Osteoblast (primary cell): ENCODE results near the gene CSTB. TPM values are rescaled to one million over a fixed set of nuclear protein-coding genes. Genes with fewer than 3 reads are reported as not detected.
A peak's percentile ranks its signal among the peaks of the same experiment; 100 is the strongest.

Experiments used
- DNase-seq: peaks from one replicate; pipeline ENCODE4 v3.0.0; 2011; ENCODE audit warnings: low spot score, mixed read lengths; ENCODE audit not compliant: insufficient read length; ENCODE audit errors: missing footprints
- H2AFZ ChIP-seq: 2 replicates; pipeline ENCODE4 v1.6.0; 2011; ENCODE audit warnings: mild to moderate bottlenecking, low read length
- H3K27ac ChIP-seq: 2 replicates; pipeline ENCODE4 v1.5.1; 2011; ENCODE audit warnings: mild to moderate bottlenecking, low read depth, low read length, moderate library complexity
- H3K27me3 ChIP-seq: 2 replicates; pipeline ENCODE4 v1.6.0; 2012; ENCODE audit warnings: mild to moderate bottlenecking, control low read depth, inconsistent platforms, low read length, moderate library complexity; ENCODE audit not compliant: insufficient read depth
- H3K36me3 ChIP-seq: 2 replicates; pipeline ENCODE4 v1.5.1; 2011; ENCODE audit warnings: mild to moderate bottlenecking, low read length, control low read depth, moderate library complexity; ENCODE audit not compliant: insufficient read depth
- H3K4me1 ChIP-seq: 2 replicates; pipeline ENCODE4 v1.5.1; 2011; ENCODE audit warnings: mild to moderate bottlenecking, low read length, control low read depth, moderate library complexity; ENCODE audit not compliant: insufficient read depth
- H3K4me2 ChIP-seq: 2 replicates; pipeline ENCODE4 v1.6.0; 2011; ENCODE audit warnings: mild to moderate bottlenecking, low read length; ENCODE audit not compliant: insufficient read depth
- H3K4me3 ChIP-seq: fragments of 200-600 bp; sonication (generic); 3 replicates; pipeline ENCODE4 v1.5.1; 2012; ENCODE audit warnings: mild to moderate bottlenecking, low read length, inconsistent platforms; ENCODE audit not compliant: insufficient read depth
- H3K79me2 ChIP-seq: 2 replicates; pipeline ENCODE4 v1.6.0; 2012; ENCODE audit warnings: mild to moderate bottlenecking, low read length, control low read depth, inconsistent platforms; ENCODE audit not compliant: insufficient read depth
- H3K9me3 ChIP-seq: 2 replicates; pipeline ENCODE4 v1.5.1; 2011; ENCODE audit warnings: low read depth, low read length, control low read depth
- H4K20me1 ChIP-seq: 2 replicates; pipeline ENCODE4 v1.6.0; 2012; ENCODE audit warnings: mild to moderate bottlenecking, low read length, control low read depth; ENCODE audit not compliant: insufficient read depth
- total RNA-seq: library from RNA; depleted of rRNA; stranded (reverse); fragments of >200 nt; gene quantifications from 2 replicates; pipeline ENCODE4 v1.2.3, GENCODE V29; 2012
- TF ChIP-seq, protein P1 (sequence below): IDR thresholded peaks from 2 replicates; pipeline ENCODE4 v1.5.1; 2011; ENCODE audit warnings: mild to moderate bottlenecking, low read depth, low read length, moderate library complexity; ENCODE audit errors: extremely low read depth

Gene CSTB
- total RNA-seq, 1 donor, result 14.8 TPM

DNA sequence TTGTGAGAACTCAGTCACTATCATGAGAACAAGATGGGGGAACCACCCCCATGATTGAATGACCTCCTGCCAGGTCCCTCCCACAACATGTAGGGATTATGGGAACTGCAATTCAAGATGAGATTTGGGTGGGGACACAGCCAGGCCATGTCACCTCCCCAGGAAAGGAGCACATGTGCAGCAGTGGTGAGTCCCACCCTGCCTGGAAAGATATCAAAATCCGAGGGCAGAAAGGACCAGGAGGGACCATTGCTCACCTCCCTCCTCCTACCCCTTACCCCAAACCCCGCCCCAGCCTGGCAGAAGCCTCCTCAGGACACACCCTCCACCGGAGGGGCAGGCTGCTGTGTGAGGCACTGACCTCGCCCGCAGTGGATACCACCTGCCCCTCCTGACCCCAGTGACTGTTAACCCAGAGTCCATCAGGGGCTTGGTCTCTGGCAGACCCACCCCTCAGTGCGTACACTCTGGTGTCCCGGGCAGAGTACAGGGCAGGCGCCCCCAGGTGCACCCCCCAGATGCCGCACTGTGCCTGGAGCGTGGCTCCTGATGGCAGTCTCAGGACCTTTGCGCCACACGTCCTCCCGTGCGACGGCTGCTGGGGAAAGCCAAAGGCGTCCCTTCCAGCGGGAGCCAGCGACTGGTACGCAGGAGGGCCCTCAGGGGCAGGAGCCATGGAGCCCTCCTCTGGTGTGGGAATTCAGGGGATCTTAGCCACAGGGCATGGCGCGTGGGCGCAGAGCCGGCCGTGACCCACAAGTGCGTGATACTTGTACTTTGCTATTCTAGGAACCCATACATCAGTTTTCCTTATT, 36.3 kb downstream of the CSTB start:
- TF ChIP-seq, protein P1, sequence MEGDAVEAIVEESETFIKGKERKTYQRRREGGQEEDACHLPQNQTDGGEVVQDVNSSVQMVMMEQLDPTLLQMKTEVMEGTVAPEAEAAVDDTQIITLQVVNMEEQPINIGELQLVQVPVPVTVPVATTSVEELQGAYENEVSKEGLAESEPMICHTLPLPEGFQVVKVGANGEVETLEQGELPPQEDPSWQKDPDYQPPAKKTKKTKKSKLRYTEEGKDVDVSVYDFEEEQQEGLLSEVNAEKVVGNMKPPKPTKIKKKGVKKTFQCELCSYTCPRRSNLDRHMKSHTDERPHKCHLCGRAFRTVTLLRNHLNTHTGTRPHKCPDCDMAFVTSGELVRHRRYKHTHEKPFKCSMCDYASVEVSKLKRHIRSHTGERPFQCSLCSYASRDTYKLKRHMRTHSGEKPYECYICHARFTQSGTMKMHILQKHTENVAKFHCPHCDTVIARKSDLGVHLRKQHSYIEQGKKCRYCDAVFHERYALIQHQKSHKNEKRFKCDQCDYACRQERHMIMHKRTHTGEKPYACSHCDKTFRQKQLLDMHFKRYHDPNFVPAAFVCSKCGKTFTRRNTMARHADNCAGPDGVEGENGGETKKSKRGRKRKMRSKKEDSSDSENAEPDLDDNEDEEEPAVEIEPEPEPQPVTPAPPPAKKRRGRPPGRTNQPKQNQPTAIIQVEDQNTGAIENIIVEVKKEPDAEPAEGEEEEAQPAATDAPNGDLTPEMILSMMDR, result no peak
- peak; percentile 92 for DNase-seq
- peaks cover 27% of the 10 kb centered on the region for H3K79me2 ChIP-seq
- peaks cover 6% of the 10 kb centered on the region for H3K4me1 ChIP-seq
- H3K27me3 ChIP-seq, result no peaks in the 10 kb centered on the region
- no peak overlapping the region for H3K4me2 ChIP-seq
- H3K36me3 ChIP-seq, result peaks cover 19% of the 10 kb centered on the region
- no peak overlapping the region for H3K4me3 ChIP-seq
- H3K9me3 ChIP-seq, result no peaks in the 10 kb centered on the region
- H3K27ac ChIP-seq, result no peak overlapping the region
- no peak overlapping the region for H2AFZ ChIP-seq
- H4K20me1 ChIP-seq, result peaks cover 44% of the 10 kb centered on the region

DNA sequence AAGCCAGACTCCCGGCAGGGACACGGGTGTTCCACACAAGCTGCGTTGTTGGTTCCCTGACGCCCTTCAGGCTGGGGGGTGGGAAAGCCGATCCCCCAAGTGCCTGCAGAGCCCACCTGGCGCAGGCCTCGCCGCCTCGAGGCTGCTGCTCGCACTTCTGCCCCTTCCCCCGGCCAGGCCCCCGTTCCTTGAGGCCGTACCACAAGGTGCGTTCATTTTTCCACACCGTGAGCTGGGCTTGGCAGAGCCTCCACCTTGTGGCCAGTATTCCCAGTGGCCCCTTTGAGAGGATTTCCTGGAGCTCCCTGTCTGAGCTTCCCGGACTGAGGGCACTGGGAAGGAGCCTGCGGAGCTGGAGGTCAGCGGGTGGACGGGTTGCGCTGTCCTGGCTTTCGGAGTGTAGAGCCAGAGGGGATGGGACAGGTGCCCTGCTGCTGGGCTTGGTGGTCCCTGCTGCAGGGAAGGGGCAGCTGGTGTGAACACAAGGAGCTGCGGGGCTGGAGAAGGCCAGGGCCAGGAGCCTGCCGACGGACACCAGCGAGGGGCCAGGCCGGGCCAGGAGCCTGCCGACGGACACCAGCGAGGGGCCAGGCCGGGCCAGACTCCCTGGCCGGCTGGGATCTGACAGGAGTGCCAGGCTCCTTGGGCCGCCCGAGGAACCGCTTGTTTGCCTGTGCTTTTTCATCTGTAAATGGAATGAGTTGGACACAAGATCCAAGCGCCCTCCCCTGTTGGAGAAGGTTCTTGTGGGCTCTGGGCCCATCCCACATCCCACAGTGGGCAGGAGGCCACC, 38.8 kb downstream of the CSTB start:
- H3K4me1 ChIP-seq, result peaks cover 28% of the 10 kb centered on the region
- no peaks in the 10 kb centered on the region for H3K27me3 ChIP-seq
- H3K4me2 ChIP-seq, result no peak overlapping the region
- peaks cover 5% of the 10 kb centered on the region for H3K36me3 ChIP-seq
- DNase-seq, result peak; percentile 22
- TF ChIP-seq, protein P1, result no peak
- H3K4me3 ChIP-seq, result no peak overlapping the region
- no peak overlapping the region for H3K27ac ChIP-seq
- H3K79me2 ChIP-seq, result peaks cover 47% of the 10 kb centered on the region
- no peak overlapping the region for H2AFZ ChIP-seq
- H4K20me1 ChIP-seq, result peaks cover 59% of the 10 kb centered on the region
- H3K9me3 ChIP-seq, result no peaks in the 10 kb centered on the region

DNA sequence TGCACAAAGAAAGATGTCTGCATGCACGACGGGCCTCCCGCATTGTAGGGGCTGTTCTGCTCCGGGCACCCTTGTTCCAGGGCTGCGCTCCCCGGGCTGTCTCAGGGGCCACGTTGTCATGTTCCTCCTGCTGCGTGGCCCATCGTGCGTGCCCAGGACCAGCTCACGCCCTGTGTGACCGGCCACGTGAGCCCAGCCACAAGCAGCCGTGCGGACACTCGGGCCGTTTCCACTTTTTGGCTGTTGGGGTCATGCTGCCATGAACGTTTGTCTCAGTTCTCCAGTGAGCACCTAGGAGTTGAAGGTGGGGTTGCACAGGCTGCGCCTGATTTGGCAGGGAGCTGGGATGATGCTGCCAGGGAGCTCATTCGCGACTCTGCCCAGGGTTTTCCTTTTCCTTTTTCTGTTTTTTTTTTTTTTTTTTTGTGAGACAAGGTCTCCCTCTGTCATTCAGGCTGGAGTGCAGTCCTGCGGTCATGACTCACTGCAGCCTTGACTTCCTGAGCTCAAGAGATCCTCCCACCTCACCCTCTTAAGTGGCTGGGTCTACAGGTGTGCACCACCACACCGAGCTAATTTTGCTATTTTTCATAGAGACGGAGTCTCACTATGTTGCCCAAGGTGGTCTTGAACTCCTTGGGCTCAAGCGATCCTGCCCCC, 39.8 kb downstream of the CSTB start:
- peaks cover 55% of the 10 kb centered on the region for H3K79me2 ChIP-seq
- no peak overlapping the region for H3K4me3 ChIP-seq
- peaks cover 28% of the 10 kb centered on the region for H3K4me1 ChIP-seq

More for the DNA sequence above, 39.8 kb downstream of the CSTB start:
- H3K9me3 ChIP-seq, result no peaks in the 10 kb centered on the region
- TF ChIP-seq, protein P1, result no peak
- H2AFZ ChIP-seq, result no peak overlapping the region
- peak; percentile 73 for DNase-seq
- no peaks in the 10 kb centered on the region for H3K27me3 ChIP-seq
- no peak overlapping the region for H3K27ac ChIP-seq
- H3K36me3 ChIP-seq, result peaks cover 5% of the 10 kb centered on the region
- H4K20me1 ChIP-seq, result peaks cover 60% of the 10 kb centered on the region
- no peak overlapping the region for H3K4me2 ChIP-seq
